Neural crest cell (in vitro differentiated cells): ENCODE measurements around the gene DGUOK. TPM values are rescaled to one million over a fixed set of nuclear protein-coding genes. Genes with fewer than 3 reads are reported as not detected.

Source experiments
- DNase-seq: peaks from one replicate; pipeline ENCODE4 v3.0.0; 2021; ENCODE audit warnings: low read depth, mixed read lengths, low spot score
- H3K27ac Mint-ChIP-seq: one replicate; pipeline ENCODE4 v1.8.0; 2021; ENCODE audit warnings: mild to moderate bottlenecking, mixed read lengths; ENCODE audit not compliant: unreplicated experiment
- H3K27me3 Mint-ChIP-seq: 2 replicates; pipeline ENCODE4 v1.8.0; 2021; ENCODE audit warnings: low read depth, mild to moderate bottlenecking, mixed read lengths
- H3K36me3 Mint-ChIP-seq: 2 replicates; pipeline ENCODE4 v1.8.0; 2021; ENCODE audit warnings: low read depth, mild to moderate bottlenecking, mixed read lengths
- H3K4me1 Mint-ChIP-seq: 2 replicates; pipeline ENCODE4 v1.8.0; 2021; ENCODE audit warnings: mixed read lengths
- H3K4me3 Mint-ChIP-seq: one replicate; pipeline ENCODE4 v1.8.0; 2021; ENCODE audit warnings: mild to moderate bottlenecking, mixed read lengths
- H3K9me3 Mint-ChIP-seq: 2 replicates; pipeline ENCODE4 v1.8.0; 2021; ENCODE audit warnings: mixed read lengths
- total RNA-seq: library from RNA; stranded (reverse); gene quantifications from 2 replicates; pipeline ENCODE4 v1.2.1, GENCODE V29; 2021
- TF ChIP-seq, protein P1 (sequence below): fragments of 200-600 bp; sonication (generic); conservative IDR thresholded peaks from 2 replicates; pipeline ENCODE4 v1.5.0; 2021; ENCODE audit warnings: antibody characterized with exemption, mild to moderate bottlenecking

The DGUOK gene
- total RNA-seq, 1 donor from 2014 or later, result 100 TPM

DNA sequence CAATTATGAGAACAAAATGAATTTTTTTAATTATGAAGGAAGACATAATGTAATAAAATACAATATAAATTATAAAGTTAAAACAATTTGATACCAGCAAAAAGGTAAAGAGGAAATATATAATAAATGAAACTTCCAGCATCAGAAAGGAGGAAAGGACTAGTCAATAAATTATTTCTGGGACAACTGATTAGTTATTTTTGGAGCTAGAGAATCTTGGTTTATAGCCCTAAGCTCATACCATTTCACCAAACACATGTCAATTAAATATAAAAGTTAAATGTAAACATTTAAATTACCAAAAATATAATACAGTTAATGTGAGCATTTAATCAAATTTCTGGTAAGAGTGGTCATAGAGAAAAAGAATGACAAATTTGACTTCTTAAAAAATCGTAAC lies 21.7 kb upstream of the DGUOK start:
- H3K27me3 Mint-ChIP-seq, result peaks cover 6% of the 10 kb centered on the region
- H3K36me3 Mint-ChIP-seq, result no peaks in the 10 kb centered on the region
- no peaks in the 10 kb centered on the region for H3K4me1 Mint-ChIP-seq
- no peaks in the 10 kb centered on the region for H3K9me3 Mint-ChIP-seq
- DNase-seq, result no peak
- no peak overlapping the region for H3K27ac Mint-ChIP-seq
- H3K4me3 Mint-ChIP-seq, result no peak overlapping the region
- TF ChIP-seq, protein P1, sequence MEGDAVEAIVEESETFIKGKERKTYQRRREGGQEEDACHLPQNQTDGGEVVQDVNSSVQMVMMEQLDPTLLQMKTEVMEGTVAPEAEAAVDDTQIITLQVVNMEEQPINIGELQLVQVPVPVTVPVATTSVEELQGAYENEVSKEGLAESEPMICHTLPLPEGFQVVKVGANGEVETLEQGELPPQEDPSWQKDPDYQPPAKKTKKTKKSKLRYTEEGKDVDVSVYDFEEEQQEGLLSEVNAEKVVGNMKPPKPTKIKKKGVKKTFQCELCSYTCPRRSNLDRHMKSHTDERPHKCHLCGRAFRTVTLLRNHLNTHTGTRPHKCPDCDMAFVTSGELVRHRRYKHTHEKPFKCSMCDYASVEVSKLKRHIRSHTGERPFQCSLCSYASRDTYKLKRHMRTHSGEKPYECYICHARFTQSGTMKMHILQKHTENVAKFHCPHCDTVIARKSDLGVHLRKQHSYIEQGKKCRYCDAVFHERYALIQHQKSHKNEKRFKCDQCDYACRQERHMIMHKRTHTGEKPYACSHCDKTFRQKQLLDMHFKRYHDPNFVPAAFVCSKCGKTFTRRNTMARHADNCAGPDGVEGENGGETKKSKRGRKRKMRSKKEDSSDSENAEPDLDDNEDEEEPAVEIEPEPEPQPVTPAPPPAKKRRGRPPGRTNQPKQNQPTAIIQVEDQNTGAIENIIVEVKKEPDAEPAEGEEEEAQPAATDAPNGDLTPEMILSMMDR, result no peak

DNA sequence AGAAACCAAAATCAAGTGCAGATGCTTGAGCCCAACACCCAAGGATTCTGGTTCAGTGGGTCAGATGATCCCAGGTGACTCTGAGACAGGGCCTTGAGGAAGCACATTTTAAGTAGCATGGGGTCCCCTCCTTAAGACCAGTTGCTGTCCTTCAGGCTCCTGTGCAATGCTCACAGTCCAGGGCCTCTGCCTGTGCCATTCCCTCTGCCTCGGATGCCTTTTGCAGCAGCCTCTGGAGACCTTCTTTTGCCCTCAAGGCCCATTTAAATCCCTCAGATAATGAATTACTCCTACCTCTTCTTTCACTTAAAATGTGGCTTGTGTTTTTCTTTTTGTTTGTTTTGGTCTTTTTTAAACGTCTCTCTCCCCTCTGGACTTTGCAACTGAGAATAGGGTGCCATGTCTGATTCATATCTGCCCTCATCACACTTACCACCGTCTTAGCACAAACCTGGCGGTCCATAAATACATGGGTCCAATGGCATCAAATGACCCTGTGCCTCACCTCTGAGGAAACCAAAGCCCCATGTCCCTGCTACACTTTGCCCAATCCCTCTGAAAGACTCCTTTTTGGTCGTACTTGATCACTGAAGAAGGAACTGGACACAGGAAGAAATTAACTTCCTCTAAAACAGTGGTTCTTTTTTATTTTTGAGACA lies 19.7 kb upstream of the DGUOK start:
- H3K27me3 Mint-ChIP-seq, result peaks cover 2% of the 10 kb centered on the region
- DNase-seq, result no peak
- H3K9me3 Mint-ChIP-seq, result no peaks in the 10 kb centered on the region
- H3K4me1 Mint-ChIP-seq, result no peaks in the 10 kb centered on the region
- no peak overlapping the region for H3K4me3 Mint-ChIP-seq
- H3K27ac Mint-ChIP-seq, result no peak overlapping the region
- H3K36me3 Mint-ChIP-seq, result no peaks in the 10 kb centered on the region
- TF ChIP-seq, protein P1, result no peak

GRCh38 chr2:73907840-73908452 lies 18.7 kb upstream of the DGUOK start:
- DNase-seq, result no peak
- H3K36me3 Mint-ChIP-seq, result no peaks in the 10 kb centered on the region
- TF ChIP-seq, protein P1, result no peak

DNA sequence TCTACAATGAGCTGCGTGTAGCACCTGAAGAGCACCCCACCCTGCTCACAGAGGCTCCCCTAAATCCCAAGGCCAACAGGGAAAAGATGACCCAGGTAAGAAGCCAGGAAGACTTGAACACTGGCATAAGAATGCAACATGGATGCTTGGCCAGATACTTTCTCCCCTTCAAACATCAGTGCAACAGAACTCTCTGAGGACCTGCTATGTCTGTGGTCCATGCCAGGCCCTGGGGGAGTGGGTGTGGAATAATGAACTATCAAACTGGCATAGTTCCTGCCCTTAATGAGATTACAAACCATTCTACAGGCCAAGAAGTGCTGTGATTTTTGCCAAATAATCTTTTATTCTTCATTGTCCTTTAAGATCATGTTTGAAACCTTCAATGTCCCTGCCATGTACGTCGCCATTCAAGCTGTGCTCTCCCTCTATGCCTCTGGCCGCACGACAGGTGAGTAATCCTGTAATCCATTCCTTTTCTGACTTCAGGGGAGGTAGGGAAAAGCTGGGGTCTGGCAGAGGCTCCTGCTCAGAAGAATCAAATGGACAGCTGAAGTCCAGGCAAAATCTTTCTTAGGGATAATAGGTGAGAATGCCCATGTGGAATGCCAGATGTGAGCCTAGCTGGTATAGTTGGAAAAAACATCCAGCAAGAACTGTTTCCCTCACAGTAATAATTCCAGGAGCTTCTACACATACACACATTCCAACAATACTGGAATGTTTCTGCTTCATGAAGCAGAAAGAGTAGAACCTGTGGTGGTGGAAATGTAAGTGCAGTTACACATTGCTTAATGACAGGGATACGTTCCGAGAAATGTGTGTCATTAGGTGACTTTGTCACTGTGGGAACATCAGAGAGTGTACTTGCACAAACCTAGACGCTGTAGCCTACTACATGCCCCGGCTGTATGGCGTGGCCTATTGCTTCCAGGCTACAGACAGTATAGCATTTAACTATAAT lies 17.7 kb upstream of the DGUOK start:
- Mint-ChIP-seq H3K4me1 (no peaks in the 10 kb centered on the region), H3K36me3 (no peaks in the 10 kb centered on the region), H3K27me3 (no peaks in the 10 kb centered on the region), H3K27ac (no peak overlapping the region), H3K4me3 (no peak overlapping the region), H3K9me3 (no peaks in the 10 kb centered on the region)
- DNase-seq, result no peak
- TF ChIP-seq, protein P1, result no peak

More at GRCh38 chr2:73907840-73908452, 18.7 kb upstream of the DGUOK start:
- Mint-ChIP-seq H3K4me3 (no peak overlapping the region), H3K27ac (no peak overlapping the region), H3K9me3 (no peaks in the 10 kb centered on the region), H3K27me3 (no peaks in the 10 kb centered on the region), H3K4me1 (no peaks in the 10 kb centered on the region)

- Mint-ChIP-seq H3K4me1 (no peaks in the 10 kb centered on the region), H3K4me3 (no peak overlapping the region), H3K36me3 (no peaks in the 10 kb centered on the region), H3K9me3 (no peaks in the 10 kb centered on the region), H3K27ac (no peak overlapping the region), H3K27me3 (no peaks in the 10 kb centered on the region)
- no peak for DNase-seq
- TF ChIP-seq, protein P1, result no peak
Observed at GRCh38 chr2:73910873-73911547, 15.7 kb upstream of the DGUOK start.
